Tibial artery (tissue), 4 donors: Measurements from ENCODE around the gene FAM118B.

Experiments used
- DNase-seq, 2 donors: peaks; one replicate each; pipeline ENCODE4 v3.0.0-alpha.2; 2019
- H3K27ac ChIP-seq, 2 donors: fragments of 200-600 bp; sonication (generic) in 1 of 2; 1 replicate in 1 of 2; 2 replicates in 1 of 2; pipeline ENCODE4 v1.5.1; 2018 to 2019; ENCODE audit warnings: mild to moderate bottlenecking in 1 of 2
- H3K27me3 ChIP-seq, 2 donors: fragments of 200-600 bp; sonication (generic) in 1 of 2; one replicate each; pipeline versions ENCODE4 v1.5.1 to v1.6.0; 2016 to 2019
- H3K36me3 ChIP-seq, 3 donors: fragments of 200-600 bp; sonication (generic) in 2 of 3; one replicate each; pipeline ENCODE4 v1.5.1; 2016 to 2019; ENCODE audit warnings: mild to moderate bottlenecking in 2 of 3
- H3K4me1 ChIP-seq, 4 donors: fragments of 200-600 bp; sonication (generic) in 2 of 4; 1 replicate in 3 of 4; 2 replicates in 1 of 4; pipeline ENCODE4 v1.5.1; 2016 to 2019
- H3K4me3 ChIP-seq, 2 donors: fragments of 200-600 bp; sonication (generic) in 1 of 2; 1 replicate in 1 of 2; 2 replicates in 1 of 2; pipeline ENCODE4 v1.5.1; 2018 to 2019; ENCODE audit warnings: mild to moderate bottlenecking in 2 of 2
- H3K9me3 ChIP-seq, 3 donors: fragments of 200-600 bp; sonication (generic) in 1 of 3; one replicate each; pipeline ENCODE4 v1.5.1; 2016 to 2019
- CTCF ChIP-seq, 2 experiments: fragments of 200-600 bp in 1 of 2; fragments of 450-650 bp in 1 of 2; IDR thresholded peaks; one replicate each; pipeline ENCODE4 v1.5.1; 2017 to 2019; ENCODE audit warnings: antibody characterized with exemption in 2 of 2, mild to moderate bottlenecking in 1 of 2, moderate library complexity in 1 of 2
- intact Hi-C: fragments of 100-400 bp; cut with DNase I; formaldehyde crosslinking; loops from one replicate; pipeline ENCODE4 v1.15.0; 2023; ENCODE audit warnings: low total_unique reads

FAM118B gene

GRCh38 chr11:126188332-126189108 is 23.1 kb upstream of the FAM118B start:
- H3K9me3 ChIP-seq = no peaks in the 10 kb centered on the region
- no peak for DNase-seq
- peaks cover 13 to 78% (median 25%) of the 10 kb centered on the region in 3 donors for H3K36me3 ChIP-seq
- intact Hi-C loops = loop anchor here (5.0 kb wide), 1 partner anchor 256 kb away; no protein-coding TSS in a partner anchor
- no peak for TF ChIP-seq CTCF (IDR thresholded peaks at IDR 0.05)
- H3K4me1 ChIP-seq = no peaks in the 10 kb centered on the region
- H3K27me3 ChIP-seq = no peaks in the 10 kb centered on the region
- no peak overlapping the region for H3K27ac ChIP-seq
- no peak overlapping the region for H3K4me3 ChIP-seq

- TF ChIP-seq CTCF (IDR thresholded peaks at IDR 0.05) = no peak
- Histone ChIP-seq H3K27ac (no peak overlapping the region), H3K4me1 (no peaks in the 10 kb centered on the region), H3K4me3 (no peak overlapping the region), H3K27me3 (no peaks in the 10 kb centered on the region), H3K9me3 (no peaks in the 10 kb centered on the region), H3K36me3 (peaks cover 13 to 74% (median 25%) of the 10 kb centered on the region in 3 donors)
- no peak for DNase-seq
- intact Hi-C loops = loop anchor here (5.0 kb wide), 1 partner anchor 257 kb away; no protein-coding TSS in a partner anchor
Observed at GRCh38 chr11:126189109-126189929, 22.3 kb upstream of the FAM118B start.

GRCh38 chr11:126190792-126191191 is 20.8 kb upstream of the FAM118B start:
- no peak overlapping the region for H3K4me3 ChIP-seq
- DNase-seq = no peak
- no peaks in the 10 kb centered on the region for H3K9me3 ChIP-seq
- H3K27me3 ChIP-seq = no peaks in the 10 kb centered on the region
- peaks cover 13 to 80% (median 31%) of the 10 kb centered on the region in 3 donors for H3K36me3 ChIP-seq
- no peak for TF ChIP-seq CTCF (IDR thresholded peaks at IDR 0.05)
- intact Hi-C loops = loop anchor here (5.0 kb wide), 1 partner anchor 268 kb away; no protein-coding TSS in a partner anchor
- H3K27ac ChIP-seq = no peak overlapping the region
- H3K4me1 ChIP-seq = no peaks in the 10 kb centered on the region

- DNase-seq = no peak
- no peak for TF ChIP-seq CTCF (IDR thresholded peaks at IDR 0.05)
Observed at GRCh38 chr11:126191379-126192073, 20.1 kb upstream of the FAM118B start.

GRCh38 chr11:126192361-126192760 is 19.2 kb upstream of the FAM118B start:
- Histone ChIP-seq H3K36me3 (peaks cover 21 to 81% (median 37%) of the 10 kb centered on the region in 3 donors), H3K9me3 (no peaks in the 10 kb centered on the region), H3K4me3 (no peak overlapping the region), H3K27ac (no peak overlapping the region), H3K27me3 (no peaks in the 10 kb centered on the region), H3K4me1 (no peaks in the 10 kb centered on the region)
- no peak for DNase-seq
- intact Hi-C loops = loop anchor here (5.0 kb wide), 1 partner anchor 270 kb away; no protein-coding TSS in a partner anchor
- TF ChIP-seq CTCF (IDR thresholded peaks at IDR 0.05) = no peak

More at GRCh38 chr11:126191379-126192073, 20.1 kb upstream of the FAM118B start:
- Histone ChIP-seq H3K27me3 (no peaks in the 10 kb centered on the region), H3K9me3 (no peaks in the 10 kb centered on the region), H3K4me1 (no peaks in the 10 kb centered on the region), H3K36me3 (peaks cover 18 to 80% (median 31%) of the 10 kb centered on the region in 3 donors), H3K4me3 (no peak overlapping the region), H3K27ac (no peak overlapping the region)
- intact Hi-C loops = loop anchor here (5.0 kb wide), 1 partner anchor 269 kb away; no protein-coding TSS in a partner anchor
